Mesenchymal stem cell (in vitro differentiated cells and primary cell): ENCODE measurements around the gene ASCL3.

Source experiments
- DNase-seq: peaks from one replicate; pipeline ENCODE4 v3.0.0-alpha.2; 2013
- H2AFZ ChIP-seq: one replicate; pipeline ENCODE4 v1.6.1; 2013; ENCODE audit warnings: low read depth, mild to moderate bottlenecking, control low read depth, inconsistent platforms, low read length, moderate library complexity
- H2AK5ac ChIP-seq: 2 replicates; pipeline ENCODE4 v1.6.1; 2013; ENCODE audit warnings: low read length, moderate library complexity, mild to moderate bottlenecking, inconsistent platforms; ENCODE audit not compliant: severe bottlenecking
- H2BK120ac ChIP-seq: one replicate; pipeline ENCODE4 v1.6.1; 2013; ENCODE audit warnings: low read depth, mild to moderate bottlenecking, inconsistent platforms, low read length, moderate library complexity
- H2BK12ac ChIP-seq, 2 experiments: one replicate each; pipeline ENCODE4 v1.6.1; 2013; ENCODE audit warnings: inconsistent platforms in 2 of 2, low read length in 2 of 2, mild to moderate bottlenecking in 2 of 2, moderate library complexity in 2 of 2, control low read depth in 1 of 2
- H2BK15ac ChIP-seq: one replicate; pipeline ENCODE4 v1.6.1; 2013; ENCODE audit warnings: mild to moderate bottlenecking, low read depth, inconsistent platforms; ENCODE audit not compliant: poor library complexity, severe bottlenecking
- H2BK5ac ChIP-seq: 2 replicates; pipeline ENCODE4 v1.6.1; 2013; ENCODE audit warnings: low read depth, mild to moderate bottlenecking, low read length, control low read depth, inconsistent platforms; ENCODE audit not compliant: poor library complexity, severe bottlenecking
- H3K14ac ChIP-seq, 2 experiments: one replicate each; pipeline ENCODE4 v1.6.1; 2013; ENCODE audit warnings: inconsistent platforms in 2 of 2, low read length in 2 of 2, control low read depth in 1 of 2, mild to moderate bottlenecking in 1 of 2, moderate library complexity in 1 of 2
- H3K18ac ChIP-seq, 2 experiments: one replicate each; pipeline ENCODE4 v1.6.1; 2013; ENCODE audit warnings: inconsistent platforms in 2 of 2, low read length in 2 of 2, control low read depth in 1 of 2, low read depth in 1 of 2, mild to moderate bottlenecking in 1 of 2
- H3K23ac ChIP-seq, 2 experiments: one replicate each; pipeline ENCODE4 v1.6.1; 2013; ENCODE audit warnings: inconsistent platforms in 2 of 2, low read length in 2 of 2, mild to moderate bottlenecking in 2 of 2, moderate library complexity in 2 of 2, control low read depth in 1 of 2
- H3K27ac ChIP-seq: 2 replicates; pipeline ENCODE4 v1.5.1; 2013; ENCODE audit warnings: mild to moderate bottlenecking, moderate library complexity, low read length, control low read depth, inconsistent platforms; ENCODE audit not compliant: poor library complexity, severe bottlenecking
- H3K27me3 ChIP-seq, 2 experiments: 2 replicates each; pipeline versions ENCODE4 v1.6.1 to v1.7.0; 2013; ENCODE audit warnings: low read length in 2 of 2, mild to moderate bottlenecking in 2 of 2, moderate library complexity in 2 of 2, control low read depth in 1 of 2, inconsistent platforms in 1 of 2; ENCODE audit not compliant: control insufficient read depth in 1 of 2, insufficient read depth in 1 of 2
- H3K36me3 ChIP-seq, 2 experiments: 2 replicates each; pipeline versions ENCODE4 v1.6.1 to v1.7.0; 2013; ENCODE audit warnings: low read length in 2 of 2, control low read depth in 1 of 2, inconsistent platforms in 1 of 2, low read depth in 1 of 2, mild to moderate bottlenecking in 1 of 2; ENCODE audit not compliant: insufficient read depth in 2 of 2, control insufficient read depth in 1 of 2
- H3K4ac ChIP-seq, 2 experiments: one replicate each; pipeline ENCODE4 v1.6.1; 2013; ENCODE audit warnings: inconsistent platforms in 2 of 2, low read length in 2 of 2, mild to moderate bottlenecking in 2 of 2, moderate library complexity in 2 of 2, control low read depth in 1 of 2, low read depth in 1 of 2
- H3K4me1 ChIP-seq: 2 replicates; pipeline ENCODE4 v1.6.1; 2013; ENCODE audit warnings: low read depth, low read length, control low read depth; ENCODE audit not compliant: control insufficient read depth, insufficient read depth
- H3K4me2 ChIP-seq: 2 replicates; pipeline ENCODE4 v1.6.1; 2013; ENCODE audit warnings: low read length, mild to moderate bottlenecking, inconsistent platforms; ENCODE audit not compliant: poor library complexity, severe bottlenecking
- H3K4me3 ChIP-seq, 2 experiments: 2 replicates each; pipeline versions ENCODE4 v1.5.1 to v1.7.0; 2013; ENCODE audit warnings: low read length in 2 of 2, mild to moderate bottlenecking in 2 of 2, control low read depth in 1 of 2, low read depth in 1 of 2; ENCODE audit not compliant: insufficient read depth in 1 of 2
- H3K79me1 ChIP-seq: replicated peaks from 2 replicates; pipeline ENCODE4 v1.6.1; 2013; ENCODE audit warnings: mild to moderate bottlenecking, control low read depth, low read length, inconsistent platforms; ENCODE audit not compliant: poor library complexity, severe bottlenecking
- H3K9ac ChIP-seq: 2 replicates; pipeline ENCODE4 v1.7.0; 2013; ENCODE audit warnings: mild to moderate bottlenecking, low read length, moderate library complexity
- H3K9me3 ChIP-seq: 2 replicates; pipeline ENCODE4 v1.7.0; 2013; ENCODE audit warnings: mild to moderate bottlenecking, low read length; ENCODE audit not compliant: control insufficient read depth
- H4K8ac ChIP-seq: one replicate; pipeline ENCODE4 v1.6.1; 2013; ENCODE audit warnings: inconsistent platforms, mild to moderate bottlenecking, low read length, moderate library complexity
- H4K91ac ChIP-seq: one replicate; pipeline ENCODE4 v1.6.1; 2013; ENCODE audit warnings: mild to moderate bottlenecking, low read length, inconsistent platforms
- WGBS: methylation state at CpG from one replicate; pipeline ENCODE4 v1.1.7; 2013; ENCODE audit warnings: mixed read lengths; 5-methylcytosine and 5-hydroxymethylcytosine counted together

ASCL3 gene

GRCh38 chr11:8917157-8917825 lies 25.5 kb downstream of the ASCL3 start:
- no peak overlapping the region for H3K18ac ChIP-seq
- no peak overlapping the region for H4K91ac ChIP-seq
- peaks cover 7% of the 10 kb centered on the region for H3K79me1 ChIP-seq
- peaks cover 10% of the 10 kb centered on the region for H3K4me1 ChIP-seq
- H3K4me2 ChIP-seq = peak overlapping the region; percentile 49
- peak; percentile 77 for DNase-seq
- H3K9ac ChIP-seq = peak overlapping the region; percentile 75
- no peaks in the 10 kb centered on the region for H3K9me3 ChIP-seq
- H3K14ac ChIP-seq = no peak overlapping the region
- H2BK5ac ChIP-seq = peak overlapping the region; percentile 48
- no peak overlapping the region for H2AFZ ChIP-seq
- peaks cover 16 to 76% of the 10 kb centered on the region in 2 experiments for H3K36me3 ChIP-seq
- H3K27me3 ChIP-seq = no peaks in the 10 kb centered on the region
- WGBS = 26% methylated on average over 4 of the region's 5 CpGs
- peak overlapping the region; percentile 98 for H3K27ac ChIP-seq
- no peak overlapping the region for H2BK15ac ChIP-seq
- H3K4ac ChIP-seq = peak overlapping the region in 1 of 2 experiments; percentile 73
- H2BK120ac ChIP-seq = no peak overlapping the region
- no peak overlapping the region for H2AK5ac ChIP-seq
- no peak overlapping the region for H4K8ac ChIP-seq
- H2BK12ac ChIP-seq = peak overlapping the region in 1 of 2 experiments; percentile 38
- no peak overlapping the region for H3K23ac ChIP-seq
- peak overlapping the region in 1 of 2 experiments; percentile 45 for H3K4me3 ChIP-seq

- Histone ChIP-seq H2AK5ac (no peak overlapping the region), H3K4me3 (peak overlapping the region in 1 of 2 experiments; percentile 57), H4K8ac (no peak overlapping the region), H3K4me1 (peaks cover 16% of the 10 kb centered on the region), H3K18ac (no peak overlapping the region), H3K23ac (no peak overlapping the region), H3K9ac (peak overlapping the region; percentile 84), H3K4ac (no peak overlapping the region), H3K14ac (no peak overlapping the region), H3K79me1 (peaks cover 6% of the 10 kb centered on the region), H2BK5ac (no peak overlapping the region), H3K4me2 (no peak overlapping the region), H2AFZ (no peak overlapping the region), H3K36me3 (peaks cover 3 to 50% of the 10 kb centered on the region in 2 experiments), H3K27me3 (no peaks in the 10 kb centered on the region), H4K91ac (no peak overlapping the region), H2BK120ac (no peak overlapping the region), H2BK15ac (no peak overlapping the region), H3K27ac (no peak overlapping the region), H2BK12ac (peak overlapping the region in 1 of 2 experiments; percentile 49), H3K9me3 (no peaks in the 10 kb centered on the region)
- 92% methylated on average over 4 of the region's 4 CpGs for WGBS
- no peak for DNase-seq
These were observed 28.2 kb downstream of the ASCL3 start for GRCh38 chr11:8914661-8915018.

- Histone ChIP-seq H3K27ac (no peak overlapping the region), H3K9ac (peak overlapping the region; percentile 84), H3K4me1 (peaks cover 16% of the 10 kb centered on the region), H3K4me2 (peak overlapping the region; percentile 43), H3K27me3 (no peaks in the 10 kb centered on the region), H4K8ac (no peak overlapping the region), H2AFZ (no peak overlapping the region), H3K4me3 (peak overlapping the region in 1 of 2 experiments; percentile 57), H2BK5ac (no peak overlapping the region), H3K23ac (no peak overlapping the region), H3K36me3 (peaks cover 1 to 46% of the 10 kb centered on the region in 2 experiments), H3K4ac (no peak overlapping the region), H3K14ac (no peak overlapping the region), H2AK5ac (no peak overlapping the region), H3K9me3 (no peaks in the 10 kb centered on the region), H2BK120ac (no peak overlapping the region), H2BK12ac (peak overlapping the region in 1 of 2 experiments; percentile 49), H3K79me1 (peaks cover 6% of the 10 kb centered on the region), H4K91ac (no peak overlapping the region), H2BK15ac (no peak overlapping the region), H3K18ac (no peak overlapping the region)
- 44% methylated on average over 9 of the region's 9 CpGs for WGBS
- DNase-seq = peak; percentile 58
These were observed 28.7 kb downstream of the ASCL3 start for GRCh38 chr11:8913961-8914660.
